ENCODE results near the gene ELP4.

ELP4 gene

DNA sequence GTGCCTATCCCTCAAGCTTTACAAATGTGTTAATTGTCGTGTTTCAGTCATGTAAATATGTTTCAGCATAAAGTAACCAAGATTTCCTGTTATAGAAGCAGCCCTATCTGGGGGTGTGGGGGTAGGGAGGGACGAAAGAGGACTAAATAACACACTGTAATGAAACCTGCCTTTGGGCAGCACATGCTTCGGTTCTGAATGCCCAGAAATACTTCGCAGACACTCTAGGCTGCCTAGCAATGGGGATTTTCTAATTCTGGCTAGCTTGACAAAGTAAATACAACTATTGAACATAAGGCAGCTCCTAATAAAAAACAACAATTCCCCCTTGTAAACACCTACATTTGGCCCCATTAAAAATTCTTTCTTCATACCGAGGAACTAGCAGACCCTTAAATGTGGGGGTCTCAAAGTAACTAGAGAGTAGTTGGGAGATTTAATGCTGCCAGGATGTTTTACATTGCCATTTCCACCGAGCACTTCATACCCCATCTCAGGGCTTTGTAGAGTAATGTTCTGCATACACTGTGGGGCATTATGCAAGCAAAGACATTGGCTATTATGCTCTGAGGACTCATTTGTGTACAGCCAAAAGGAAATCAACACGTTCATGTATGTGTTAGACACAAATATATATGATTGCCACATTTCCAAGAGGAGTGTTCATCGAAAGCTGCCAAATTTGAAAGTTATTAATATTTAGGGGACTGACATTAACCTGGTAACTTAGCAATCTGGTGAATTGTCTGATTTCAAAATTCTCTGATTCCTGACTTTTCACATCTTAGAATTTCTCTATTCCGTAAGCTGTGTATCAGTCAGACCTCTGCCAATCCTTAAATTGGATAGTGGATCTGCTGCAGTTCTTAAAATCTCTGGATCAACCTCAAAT lies 259.4 kb downstream of the ELP4 start:
- in situ Hi-C loops (cut with MboI; ENCODE audit: low sequenced_read_pairs), result no loop called here

DNA sequence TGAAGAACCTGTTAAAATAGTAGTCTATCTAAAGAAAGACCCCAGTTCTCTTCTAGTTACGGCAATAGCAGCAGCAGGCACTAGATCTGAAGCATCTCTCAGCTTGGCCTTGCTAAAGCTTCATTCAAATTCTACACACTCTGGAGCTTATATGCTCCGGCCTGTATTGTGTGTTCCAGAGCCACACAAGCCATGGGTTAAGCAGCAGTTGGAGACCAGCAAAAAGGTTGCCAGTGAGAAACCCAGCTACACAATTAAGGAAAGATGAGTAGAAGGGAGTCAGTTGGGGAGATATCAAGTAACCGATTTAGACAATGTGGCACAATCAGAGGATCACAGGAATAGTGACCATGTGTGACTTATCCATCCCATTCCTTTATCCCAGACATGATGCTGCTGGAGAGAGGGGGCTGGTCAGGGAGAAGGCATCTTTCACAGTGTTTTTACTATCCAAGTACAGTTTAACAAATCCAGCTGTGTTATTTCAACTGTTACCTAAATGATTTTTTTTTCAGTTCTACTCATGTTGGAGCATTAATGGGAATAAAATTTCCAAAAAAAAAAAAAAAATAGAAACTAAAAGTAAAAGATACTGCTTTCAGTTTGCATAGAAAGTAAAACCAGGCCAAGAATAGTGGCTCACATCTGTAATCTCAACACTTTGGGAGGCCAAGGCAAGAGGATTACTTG lies 260.6 kb downstream of the ELP4 start:
- in situ Hi-C loops (cut with MboI; ENCODE audit: low sequenced_read_pairs), result no loop called here

- in situ Hi-C loops (cut with MboI; ENCODE audit: low sequenced_read_pairs), result no loop called here
These were observed 262.8 kb downstream of the ELP4 start for GRCh38 chr11:31772412-31772811.

- in situ Hi-C loops (cut with MboI; ENCODE audit: low sequenced_read_pairs), result no loop called here
These were observed 269.8 kb downstream of the ELP4 start for GRCh38 chr11:31779374-31779791.

GRCh38 chr11:31780078-31780477 lies 270.5 kb downstream of the ELP4 start:
- in situ Hi-C loops (cut with MboI; ENCODE audit: low sequenced_read_pairs), result no loop called here

DNA sequence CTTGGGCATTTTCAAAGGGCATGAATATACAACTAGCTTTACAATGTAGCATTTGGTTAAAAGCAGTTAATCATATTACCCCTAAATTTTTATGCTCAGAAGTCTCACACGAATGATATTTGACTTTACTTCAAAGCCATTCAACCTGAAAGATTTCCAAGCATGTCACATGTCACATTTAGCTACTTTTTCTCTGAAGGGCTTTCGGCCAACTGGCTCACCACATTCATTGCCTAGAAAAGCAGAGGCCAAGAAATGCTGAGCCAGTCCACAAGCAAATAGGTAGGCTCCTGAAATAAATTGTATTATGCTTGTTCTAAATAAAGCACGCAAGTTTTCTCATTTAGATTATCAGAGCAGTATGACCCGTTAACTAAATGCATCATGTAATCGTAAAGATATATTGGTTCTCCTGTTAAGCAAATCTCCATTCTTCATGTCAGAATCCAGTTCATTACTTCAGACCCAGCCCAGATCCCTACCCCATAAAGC lies 271.0 kb downstream of the ELP4 start:
- in situ Hi-C loops (cut with MboI; ENCODE audit: low sequenced_read_pairs), result no loop called here

DNA sequence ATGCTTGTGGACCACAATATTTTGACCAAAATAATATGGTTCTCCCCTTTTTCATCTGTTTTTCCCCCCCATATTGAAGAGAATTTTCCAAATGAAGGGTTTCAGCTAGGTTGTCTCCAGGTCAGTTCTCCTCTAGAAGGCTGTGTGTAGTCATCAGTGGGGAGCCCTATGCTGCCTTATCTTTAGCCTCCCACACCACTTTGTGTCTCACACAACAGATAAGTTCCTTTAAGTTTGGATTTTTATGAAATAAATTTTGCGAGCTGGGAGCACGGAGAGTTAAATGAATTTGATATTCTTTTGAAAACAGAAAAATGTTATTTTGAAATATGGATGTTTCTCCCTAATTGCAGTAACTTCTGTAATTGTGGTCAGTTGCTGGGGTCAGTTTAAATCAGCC lies 272.7 kb downstream of the ELP4 start:
- in situ Hi-C loops (cut with MboI; ENCODE audit: low sequenced_read_pairs), result no loop called here

GRCh38 chr11:31783252-31783651 lies 273.7 kb downstream of the ELP4 start:
- in situ Hi-C loops (cut with MboI; ENCODE audit: low sequenced_read_pairs), result no loop called here

GRCh38 chr11:31784611-31785010 lies 275.0 kb downstream of the ELP4 start:
- in situ Hi-C loops (cut with MboI; ENCODE audit: low sequenced_read_pairs), result no loop called here

DNA sequence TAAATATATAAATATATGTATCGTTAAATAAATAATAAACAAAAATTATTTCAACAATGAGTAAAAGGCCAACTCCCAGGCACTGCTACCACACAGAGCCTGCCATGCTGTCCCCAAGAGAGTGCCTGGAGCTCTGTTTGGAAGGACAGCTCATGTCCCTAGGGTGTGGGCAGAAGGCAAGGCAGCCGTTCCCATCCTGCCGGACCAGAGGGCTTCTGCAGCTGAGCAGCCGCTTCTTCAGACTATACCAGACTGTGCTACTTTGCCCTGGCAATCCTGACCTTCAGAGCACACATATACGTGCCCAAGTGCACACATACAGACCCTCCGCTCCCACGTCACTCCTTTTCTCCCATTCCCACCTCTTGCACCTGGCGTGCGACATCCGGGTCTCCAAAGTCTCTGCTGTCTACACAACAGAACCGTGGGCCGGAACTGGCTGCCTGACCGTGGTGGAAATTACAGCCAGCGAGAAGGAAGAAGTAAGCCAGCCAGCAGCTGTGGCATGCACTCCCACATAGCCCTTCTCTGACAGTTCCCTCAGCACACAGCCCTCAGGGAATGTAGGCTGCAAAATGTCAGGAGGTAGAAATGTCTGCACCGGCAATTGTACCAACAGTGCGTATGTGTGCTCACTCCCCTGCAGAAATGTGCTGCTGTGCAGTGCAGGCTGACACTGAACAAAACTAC lies 277.6 kb downstream of the ELP4 start:
- in situ Hi-C loops (cut with MboI; ENCODE audit: low sequenced_read_pairs), result no loop called here

GRCh38 chr11:31788085-31788484 lies 278.5 kb downstream of the ELP4 start:
- in situ Hi-C loops (cut with MboI; ENCODE audit: low sequenced_read_pairs), result no loop called here

- in situ Hi-C loops (cut with MboI; ENCODE audit: low sequenced_read_pairs), result no loop called here
These were observed 281.1 kb downstream of the ELP4 start for GRCh38 chr11:31790649-31791048.

- in situ Hi-C loops (cut with MboI; ENCODE audit: low sequenced_read_pairs), result no loop called here
These were observed 282.5 kb downstream of the ELP4 start for GRCh38 chr11:31792036-31792435.

- in situ Hi-C loops (cut with MboI; ENCODE audit: low sequenced_read_pairs), result no loop called here
These were observed 282.9 kb downstream of the ELP4 start for GRCh38 chr11:31792456-31792855.

DNA sequence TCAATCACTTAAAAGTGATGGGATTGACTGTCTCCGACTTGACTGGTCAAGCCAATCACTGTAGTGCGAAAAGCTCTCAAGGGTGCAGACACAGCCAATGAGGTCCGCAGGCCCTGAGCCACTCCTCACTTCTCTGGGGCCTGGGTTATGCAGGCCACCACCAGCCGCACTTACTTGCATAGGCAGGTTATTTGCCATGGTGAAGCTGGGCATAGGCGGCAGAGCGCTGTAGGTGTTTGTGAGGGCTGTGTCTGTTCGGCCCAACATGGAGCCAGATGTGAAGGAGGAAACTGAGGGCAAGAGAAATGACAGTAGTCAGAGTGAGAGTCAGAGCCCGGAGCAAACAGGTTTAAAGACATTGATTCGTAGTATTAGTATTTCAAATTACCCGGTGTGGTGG lies 283.7 kb downstream of the ELP4 start:
- in situ Hi-C loops (cut with MboI; ENCODE audit: low sequenced_read_pairs), result no loop called here

DNA sequence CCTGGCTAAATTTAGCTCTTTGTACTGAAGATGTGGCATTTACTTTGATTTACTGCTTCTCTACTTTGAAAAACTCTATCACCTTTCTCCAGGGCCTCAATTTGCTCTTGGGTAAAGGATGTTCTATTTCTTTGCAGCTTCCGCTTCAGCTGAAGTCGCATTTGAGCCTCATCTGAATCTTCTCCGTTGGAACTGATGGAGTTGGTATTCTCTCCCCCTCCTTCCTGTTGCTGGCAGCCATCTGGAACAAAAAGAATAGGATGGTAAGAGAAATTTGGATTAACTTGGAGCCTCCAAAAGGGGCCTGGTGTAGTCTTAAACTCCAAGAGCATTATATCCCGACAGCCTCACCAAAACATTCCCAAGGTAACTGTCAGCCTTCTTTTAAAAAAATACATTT lies 285.0 kb downstream of the ELP4 start:
- in situ Hi-C loops (cut with MboI; ENCODE audit: low sequenced_read_pairs), result no loop called here

DNA sequence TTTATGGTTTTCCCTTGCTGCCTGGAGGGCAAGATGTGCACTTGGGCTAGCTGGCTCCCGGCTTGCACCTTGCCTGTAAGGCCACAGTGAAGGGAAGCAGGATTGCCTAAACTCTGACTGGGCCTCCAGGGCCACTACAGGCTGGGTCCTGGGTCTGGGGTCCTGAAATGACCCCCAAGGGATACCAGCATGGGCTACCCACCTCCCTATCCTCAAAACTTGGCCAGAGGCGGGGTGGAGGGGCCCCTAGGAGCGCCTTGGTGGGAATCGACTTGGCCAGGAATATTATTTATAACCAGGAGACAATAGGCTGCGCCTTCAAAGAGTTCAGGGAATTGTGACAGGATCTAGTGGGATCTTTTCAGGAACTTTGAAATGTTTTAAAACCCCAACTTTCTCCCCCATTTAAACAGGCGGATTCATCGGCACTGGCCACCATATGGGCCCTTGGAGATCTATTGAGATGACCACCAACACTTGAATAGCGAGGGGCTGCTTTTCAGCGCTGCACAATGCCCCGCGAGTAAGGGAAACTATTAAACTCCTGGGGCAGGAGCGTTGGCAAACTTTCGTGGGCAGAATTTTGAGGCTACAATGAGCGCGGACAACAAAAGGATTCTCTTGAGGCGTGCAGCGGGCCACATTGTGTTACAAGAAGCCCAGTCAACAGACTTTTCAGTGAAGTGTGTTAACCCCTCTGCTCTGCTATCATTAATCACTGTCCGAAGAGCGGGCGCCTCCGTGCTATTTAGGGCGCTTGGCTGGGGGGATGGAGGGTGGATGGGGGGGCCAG lies 286.3 kb downstream of the ELP4 start:
- in situ Hi-C loops (cut with MboI; ENCODE audit: low sequenced_read_pairs), result no loop called here

DNA sequence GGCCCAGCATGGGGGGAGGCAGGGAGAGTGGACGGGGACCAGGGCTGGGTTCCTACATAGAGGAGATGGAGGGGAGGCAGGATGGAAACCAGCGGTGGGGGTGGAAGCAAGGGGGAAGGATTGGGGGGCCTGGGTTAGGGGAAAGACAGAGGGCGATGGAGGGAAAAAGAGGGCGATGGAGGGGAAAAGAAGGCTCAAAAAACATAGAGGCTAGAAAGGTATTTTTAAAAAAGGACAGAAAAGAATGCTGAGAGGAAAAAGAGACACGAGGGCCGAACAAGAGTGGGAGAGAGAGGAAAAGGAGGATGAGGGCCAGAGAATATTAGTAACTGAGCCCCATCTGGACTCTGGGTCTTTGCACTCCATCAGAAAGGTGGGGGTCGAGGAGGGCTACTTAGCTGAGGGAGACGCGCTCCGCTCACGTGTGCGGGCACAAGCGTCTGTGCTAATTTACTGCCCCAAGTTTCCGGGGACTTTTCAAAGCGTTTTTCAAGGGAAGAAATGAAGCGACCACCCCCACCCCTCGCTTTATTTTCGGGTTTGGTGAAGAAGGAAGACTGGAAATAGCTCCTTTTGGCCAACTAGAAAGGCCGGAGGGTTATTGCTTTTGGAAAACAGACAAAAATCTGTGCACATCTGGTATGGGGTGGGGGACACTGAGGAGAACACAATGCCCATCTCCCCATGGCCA lies 287.1 kb downstream of the ELP4 start:
- in situ Hi-C loops (cut with MboI; ENCODE audit: low sequenced_read_pairs), result no loop called here

GRCh38 chr11:31797190-31798056 lies 287.9 kb downstream of the ELP4 start:
- in situ Hi-C loops (cut with MboI; ENCODE audit: low sequenced_read_pairs), result no loop called here
